ENCODE measurements around the gene MKX. TPM values are rescaled to one million over a fixed set of nuclear protein-coding genes. Genes with fewer than 3 reads are reported as not detected.

Gene MKX
- total RNA-seq, 4 donors from 2014 or later = 0.82 to 2.4 TPM; not detected in 2

DNA sequence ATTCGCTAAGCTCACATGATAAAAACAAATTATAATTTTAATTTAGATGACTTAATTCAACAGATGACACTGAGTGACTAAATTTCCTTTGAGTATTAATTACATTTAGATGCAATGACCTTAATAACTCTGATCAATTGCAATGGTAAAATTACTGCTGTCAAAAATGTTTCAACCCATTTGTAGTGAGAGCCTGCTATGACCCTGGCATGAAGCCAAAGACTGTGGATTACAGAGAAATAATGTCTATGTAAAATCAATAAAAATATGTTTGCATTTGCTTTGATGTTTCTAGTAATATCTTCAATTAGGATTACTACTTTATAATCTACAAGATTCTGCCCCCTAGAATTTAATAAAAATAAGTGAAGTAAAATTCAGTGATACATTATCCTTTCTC, 15.6 kb downstream of the MKX start:
- Histone ChIP-seq H3K27ac (no peak overlapping the region), H3K4me3 (no peak overlapping the region), H3K9me3 (no peaks in the 10 kb centered on the region), H3K27me3 (peaks cover 13% of the 10 kb centered on the region), H3K4me1 (peaks cover 0 to 3% (median 0%) of the 10 kb centered on the region in 4 donors), H3K36me3 (no peaks in the 10 kb centered on the region)
- intact Hi-C loops (cut with DNase I; ENCODE audit: low total_unique reads) (no loop called here), in situ Hi-C loops (cut with MboI; ENCODE audit: low pct_ligation_motif_present in 1 of 4, low pct_unique_long_range_greater_than_20kb in 1 of 4, low sequenced_read_pairs in 3 of 4) (loop anchor here (25.0 kb wide), 2 partner anchors 457 to 657 kb away; no protein-coding TSS in a partner anchor)
- TF ChIP-seq POLR2A (IDR thresholded peaks at IDR 0.05) (no peak), EP300 (IDR thresholded peaks at IDR 0.05; ENCODE audit: low read depth) (no peak), POLR2AphosphoS5 (IDR thresholded peaks at IDR 0.05) (no peak)
- TF ChIP-seq, protein P1, sequence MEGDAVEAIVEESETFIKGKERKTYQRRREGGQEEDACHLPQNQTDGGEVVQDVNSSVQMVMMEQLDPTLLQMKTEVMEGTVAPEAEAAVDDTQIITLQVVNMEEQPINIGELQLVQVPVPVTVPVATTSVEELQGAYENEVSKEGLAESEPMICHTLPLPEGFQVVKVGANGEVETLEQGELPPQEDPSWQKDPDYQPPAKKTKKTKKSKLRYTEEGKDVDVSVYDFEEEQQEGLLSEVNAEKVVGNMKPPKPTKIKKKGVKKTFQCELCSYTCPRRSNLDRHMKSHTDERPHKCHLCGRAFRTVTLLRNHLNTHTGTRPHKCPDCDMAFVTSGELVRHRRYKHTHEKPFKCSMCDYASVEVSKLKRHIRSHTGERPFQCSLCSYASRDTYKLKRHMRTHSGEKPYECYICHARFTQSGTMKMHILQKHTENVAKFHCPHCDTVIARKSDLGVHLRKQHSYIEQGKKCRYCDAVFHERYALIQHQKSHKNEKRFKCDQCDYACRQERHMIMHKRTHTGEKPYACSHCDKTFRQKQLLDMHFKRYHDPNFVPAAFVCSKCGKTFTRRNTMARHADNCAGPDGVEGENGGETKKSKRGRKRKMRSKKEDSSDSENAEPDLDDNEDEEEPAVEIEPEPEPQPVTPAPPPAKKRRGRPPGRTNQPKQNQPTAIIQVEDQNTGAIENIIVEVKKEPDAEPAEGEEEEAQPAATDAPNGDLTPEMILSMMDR (IDR thresholded peaks at IDR 0.05) = no peak
- WGBS, 2 donors (ENCODE audit: low coverage in 1 of 2) = 97 to 100% methylated on average over 1 of the region's 1 CpG
- no peak for DNase-seq

DNA sequence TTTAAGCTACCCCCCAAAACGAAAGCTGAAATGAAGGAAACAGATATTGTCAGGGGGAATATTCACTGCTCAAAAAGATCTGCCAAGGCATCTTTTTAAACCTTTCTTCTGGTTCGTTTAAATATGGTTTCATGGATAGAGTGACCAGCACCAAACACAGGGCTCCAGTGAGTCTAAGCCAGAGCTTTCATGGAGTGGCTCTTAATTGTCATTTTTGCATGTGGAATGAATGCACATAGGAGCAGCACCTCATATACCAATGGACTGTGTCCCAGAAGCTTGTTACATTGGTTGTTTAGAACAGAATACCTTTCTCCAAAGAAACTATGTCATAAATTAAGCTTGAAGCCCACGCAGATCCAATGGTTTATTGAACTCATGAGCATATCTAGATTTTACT, 17.3 kb downstream of the MKX start:
- peak overlapping the region in 1 of 4 donors; percentile 28 for H3K27ac ChIP-seq
- DNase-seq = no peak
- no peaks in the 10 kb centered on the region for H3K9me3 ChIP-seq
- intact Hi-C loops (cut with DNase I; ENCODE audit: low total_unique reads) = no loop called here
- in situ Hi-C loops (cut with MboI; ENCODE audit: low pct_ligation_motif_present in 1 of 4, low pct_unique_long_range_greater_than_20kb in 1 of 4, low sequenced_read_pairs in 3 of 4) = loop anchor here (25.0 kb wide), 2 partner anchors 459 to 659 kb away; no protein-coding TSS in a partner anchor
- peaks cover 8% of the 10 kb centered on the region for H3K27me3 ChIP-seq
- H3K4me1 ChIP-seq = peaks cover 0 to 3% (median 0%) of the 10 kb centered on the region in 4 donors
- H3K4me3 ChIP-seq = no peak overlapping the region
- H3K36me3 ChIP-seq = no peaks in the 10 kb centered on the region
- TF ChIP-seq EP300 (IDR thresholded peaks at IDR 0.05; ENCODE audit: low read depth) (no peak), POLR2A (IDR thresholded peaks at IDR 0.05) (no peak), POLR2AphosphoS5 (IDR thresholded peaks at IDR 0.05) (no peak)
- TF ChIP-seq, protein P1 (IDR thresholded peaks at IDR 0.05) = no peak
- 60 to 79% methylated on average over 2 to 3 of the region's 3 CpGs for WGBS, 2 donors (ENCODE audit: low coverage in 1 of 2)

DNA sequence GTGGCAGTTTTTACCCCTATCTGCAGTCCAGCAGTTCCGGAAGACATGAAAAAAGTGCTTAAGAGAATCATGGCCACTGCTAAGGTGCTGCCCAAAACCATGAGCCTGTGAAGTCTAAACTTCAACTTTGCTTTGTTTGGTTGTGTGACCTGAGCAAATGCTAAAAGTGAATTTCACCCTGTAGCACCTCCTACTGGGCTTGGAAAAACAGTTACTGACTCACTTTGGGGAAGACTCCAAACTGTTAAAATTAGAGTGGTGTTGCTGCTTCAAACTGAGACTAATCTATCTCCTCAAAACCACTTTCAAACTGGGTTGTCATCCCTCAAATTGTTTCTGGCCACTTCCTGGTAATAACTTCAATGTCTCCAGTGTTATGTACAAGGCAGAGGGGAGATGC, 21.3 kb downstream of the MKX start:
- no peak for DNase-seq
- WGBS, 2 donors (ENCODE audit: low coverage in 1 of 2) = 89 to 90% methylated on average over 1 of the region's 1 CpG
- H3K27me3 ChIP-seq = no peaks in the 10 kb centered on the region
- no peaks in the 10 kb centered on the region for H3K4me1 ChIP-seq
- no peak for TF ChIP-seq POLR2AphosphoS5 (IDR thresholded peaks at IDR 0.05)
- no peak for TF ChIP-seq POLR2A (IDR thresholded peaks at IDR 0.05)
- TF ChIP-seq EP300 (IDR thresholded peaks at IDR 0.05; ENCODE audit: low read depth) = no peak
- TF ChIP-seq, protein P1 (IDR thresholded peaks at IDR 0.05) = no peak
- in situ Hi-C loops (cut with MboI; ENCODE audit: low pct_ligation_motif_present in 1 of 4, low pct_unique_long_range_greater_than_20kb in 1 of 4, low sequenced_read_pairs in 3 of 4) (no loop called here), intact Hi-C loops (cut with DNase I; ENCODE audit: low total_unique reads) (no loop called here)
- no peaks in the 10 kb centered on the region for H3K36me3 ChIP-seq
- H3K4me3 ChIP-seq = no peak overlapping the region
- no peaks in the 10 kb centered on the region for H3K9me3 ChIP-seq
- H3K27ac ChIP-seq = peak overlapping the region in 1 of 4 donors; percentile 32

DNA sequence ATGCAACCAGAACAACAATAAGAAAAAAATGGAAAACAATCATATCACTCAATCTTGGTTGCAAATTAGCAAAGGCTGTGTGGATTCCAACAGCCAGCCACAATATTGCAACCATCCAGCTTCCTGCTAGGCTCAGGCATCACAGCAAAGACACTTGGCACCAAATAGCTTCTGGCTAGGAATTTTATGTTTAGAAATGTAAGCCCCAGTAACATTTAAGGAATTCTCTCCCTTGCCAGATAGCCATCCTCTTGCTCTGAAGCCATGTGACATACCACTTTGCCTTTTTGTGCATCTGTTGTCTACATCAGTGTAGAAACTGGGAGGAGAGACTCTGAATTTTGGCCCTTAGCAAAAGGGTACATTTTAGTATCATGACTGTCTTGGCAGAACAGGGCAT, 22.2 kb downstream of the MKX start:
- in situ Hi-C loops (cut with MboI; ENCODE audit: low pct_ligation_motif_present in 1 of 4, low pct_unique_long_range_greater_than_20kb in 1 of 4, low sequenced_read_pairs in 3 of 4) (no loop called here), intact Hi-C loops (cut with DNase I; ENCODE audit: low total_unique reads) (no loop called here)
- no peak overlapping the region for H3K4me3 ChIP-seq
- no peak for TF ChIP-seq EP300 (IDR thresholded peaks at IDR 0.05; ENCODE audit: low read depth)
- H3K27ac ChIP-seq = peak overlapping the region in 2 of 4 donors; percentile 22 to 32
- H3K9me3 ChIP-seq = no peaks in the 10 kb centered on the region
- DNase-seq = no peak
- H3K36me3 ChIP-seq = no peaks in the 10 kb centered on the region
- no peaks in the 10 kb centered on the region for H3K4me1 ChIP-seq
- H3K27me3 ChIP-seq = no peaks in the 10 kb centered on the region

DNA sequence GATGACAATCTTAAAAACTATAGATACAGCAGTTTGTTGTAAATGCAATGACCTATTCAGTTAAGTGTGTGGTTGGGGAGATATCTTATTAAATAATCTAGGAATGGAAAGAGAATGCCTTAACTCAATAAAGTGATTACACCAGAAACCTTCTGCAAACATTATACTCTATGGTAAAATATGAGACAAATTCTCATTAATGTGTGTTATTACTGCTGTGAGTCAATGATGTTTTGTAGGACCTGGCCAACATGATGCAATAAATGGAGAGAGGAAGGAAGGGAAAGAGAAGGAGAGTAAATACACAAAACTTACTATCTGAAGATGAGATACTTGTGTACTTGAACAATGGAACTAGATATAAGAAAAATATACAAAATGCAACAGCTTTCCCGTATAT, 25.1 kb downstream of the MKX start:
- Histone ChIP-seq H3K27ac (no peak overlapping the region), H3K36me3 (no peaks in the 10 kb centered on the region), H3K4me3 (no peak overlapping the region), H3K27me3 (no peaks in the 10 kb centered on the region), H3K4me1 (no peaks in the 10 kb centered on the region), H3K9me3 (no peaks in the 10 kb centered on the region)
- in situ Hi-C loops (cut with MboI; ENCODE audit: low pct_ligation_motif_present in 1 of 4, low pct_unique_long_range_greater_than_20kb in 1 of 4, low sequenced_read_pairs in 3 of 4) = no loop called here
- 87 to 88% methylated on average over 1 of the region's 1 CpG for WGBS, 2 donors (ENCODE audit: low coverage in 1 of 2)
- DNase-seq = no peak
- no peak for TF ChIP-seq EP300 (IDR thresholded peaks at IDR 0.05; ENCODE audit: low read depth)
- no peak for TF ChIP-seq POLR2A (IDR thresholded peaks at IDR 0.05)
- TF ChIP-seq, protein P1 (IDR thresholded peaks at IDR 0.05) = no peak
- no peak for TF ChIP-seq POLR2AphosphoS5 (IDR thresholded peaks at IDR 0.05)
- intact Hi-C loops (cut with DNase I; ENCODE audit: low total_unique reads) = no loop called here

Data from transverse colon (tissue), 4 donors.